Ishikawa (cell line): ENCODE measurements around the gene GNG11.

Experiments
- CEBPB ChIP-seq: IDR thresholded peaks from 2 replicates; pipeline ENCODE4 v1.6.1; 2012
- EGR1 ChIP-seq: IDR thresholded peaks from 2 replicates; pipeline ENCODE4 v1.6.1; 2012
- EP300 ChIP-seq: IDR thresholded peaks from 2 replicates; pipeline ENCODE4 v1.6.1; 2012; ENCODE audit warnings: borderline replicate concordance
- FOXM1 ChIP-seq: IDR thresholded peaks from 2 replicates; pipeline ENCODE4 v1.6.1; 2012; ENCODE audit warnings: low read depth, borderline replicate concordance
- NFIC ChIP-seq: IDR thresholded peaks from 2 replicates; pipeline ENCODE4 v1.6.1; 2012
- RAD21 ChIP-seq: IDR thresholded peaks from 2 replicates; pipeline ENCODE4 v1.6.1; 2012; ENCODE audit warnings: low read depth
- TAF1 ChIP-seq: IDR thresholded peaks from 2 replicates; pipeline ENCODE4 v1.6.1; 2012; ENCODE audit warnings: low read depth, mild to moderate bottlenecking
- YY1 ChIP-seq: IDR thresholded peaks from 2 replicates; pipeline ENCODE4 v1.6.1; 2012; ENCODE audit warnings: low read depth
- TF ChIP-seq, protein P1 (sequence below): IDR thresholded peaks from 2 replicates; pipeline ENCODE4 v1.6.1; 2012

DNA sequence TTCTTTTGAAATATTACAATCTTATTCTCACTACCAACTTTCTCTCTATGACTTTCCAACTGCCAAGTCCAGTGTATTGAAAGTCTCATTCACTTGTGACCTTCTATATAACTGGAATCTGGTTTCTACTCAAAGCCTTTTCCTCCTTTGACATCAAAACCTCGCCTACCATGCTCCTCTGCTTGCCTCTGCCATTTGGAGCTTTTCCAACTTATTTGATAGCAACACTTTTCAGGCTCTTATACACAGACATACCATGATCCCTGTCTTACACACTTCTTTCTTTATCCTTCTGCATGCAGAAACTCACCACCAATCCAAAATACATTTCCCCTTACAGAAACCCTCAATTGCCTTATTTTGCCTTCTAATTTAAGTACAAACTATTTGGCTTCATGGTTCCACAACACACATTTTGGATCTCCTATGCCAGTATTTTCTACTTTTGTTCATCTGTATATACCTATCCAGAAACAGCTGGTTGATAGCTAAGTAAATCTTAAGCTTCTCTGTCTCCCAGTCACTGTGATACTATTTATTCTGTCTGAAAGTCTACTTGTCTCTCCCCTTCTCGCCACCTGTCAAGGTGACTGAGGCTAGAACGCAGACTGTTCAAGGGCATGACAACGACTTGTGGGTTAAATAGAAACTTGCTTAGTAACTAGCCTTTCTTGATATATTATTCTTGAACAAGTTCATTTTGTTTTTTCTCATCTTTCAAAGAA lies 22.4 kb downstream of the GNG11 start:
- no peak for TF ChIP-seq CEBPB
- no peak for TF ChIP-seq EP300
- no peak for TF ChIP-seq RAD21
- no peak for TF ChIP-seq NFIC
- no peak for TF ChIP-seq EGR1
- no peak for TF ChIP-seq YY1
- TF ChIP-seq, protein P1, sequence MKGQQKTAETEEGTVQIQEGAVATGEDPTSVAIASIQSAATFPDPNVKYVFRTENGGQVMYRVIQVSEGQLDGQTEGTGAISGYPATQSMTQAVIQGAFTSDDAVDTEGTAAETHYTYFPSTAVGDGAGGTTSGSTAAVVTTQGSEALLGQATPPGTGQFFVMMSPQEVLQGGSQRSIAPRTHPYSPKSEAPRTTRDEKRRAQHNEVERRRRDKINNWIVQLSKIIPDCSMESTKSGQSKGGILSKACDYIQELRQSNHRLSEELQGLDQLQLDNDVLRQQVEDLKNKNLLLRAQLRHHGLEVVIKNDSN = no peak
- TF ChIP-seq FOXM1 = no peak
- no peak for TF ChIP-seq TAF1
